GM19438 (cell line): ENCODE data around the gene GALK1.
"Not testable (repeated sequence)": the region's sequence is repeated elsewhere in the genome, so short reads cannot be mapped to it uniquely, and the experiment has no call there.

Experiments used
- ATAC-seq: cut with Tn5 transposase; IDR thresholded peaks from one replicate; pipeline ENCODE4 v1.9.1; 2021; ENCODE audit warnings: low read depth; ENCODE audit not compliant: unreplicated experiment

The GALK1 gene

DNA sequence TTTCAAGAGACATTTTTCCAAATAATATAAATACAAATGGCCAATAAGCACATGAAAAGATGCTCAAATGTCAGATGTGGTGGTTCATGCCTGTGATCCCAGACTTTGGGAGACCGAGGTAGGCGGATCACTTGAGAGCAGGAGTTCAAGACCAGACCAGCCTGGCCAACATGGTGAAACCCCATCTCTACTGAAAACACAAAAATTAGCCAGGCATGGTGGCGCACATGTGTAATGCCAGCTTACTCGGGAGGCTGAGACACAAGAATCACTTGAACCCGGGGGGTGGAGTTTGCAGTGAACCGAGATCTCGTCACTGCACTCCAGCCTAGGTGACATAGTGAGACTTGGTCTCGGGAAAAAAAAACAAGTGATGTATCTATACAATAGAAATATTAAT is 2.9 kb upstream of the GALK1 start:
- no peak for ATAC-seq

DNA sequence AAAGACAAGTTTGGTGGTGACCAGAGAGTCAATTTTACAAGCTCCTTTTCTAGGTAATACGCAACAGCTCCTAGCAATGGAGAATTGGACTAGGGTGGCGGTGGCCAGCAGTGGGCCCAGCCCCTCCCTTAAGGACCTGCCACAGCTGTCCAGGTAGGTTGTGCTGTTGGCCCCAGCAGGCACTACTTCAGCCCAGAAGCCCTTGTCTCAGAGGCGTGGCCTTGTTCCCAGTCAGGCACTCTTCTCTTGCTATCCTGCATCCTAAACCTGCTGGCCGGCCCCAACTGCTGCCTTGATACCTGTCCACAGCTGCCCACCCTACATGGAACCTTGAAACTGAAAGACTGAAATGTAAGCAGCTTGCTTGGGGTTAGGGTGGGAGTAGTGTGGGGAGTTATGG is 989 bp upstream of the GALK1 start:
- ATAC-seq: no peak

DNA sequence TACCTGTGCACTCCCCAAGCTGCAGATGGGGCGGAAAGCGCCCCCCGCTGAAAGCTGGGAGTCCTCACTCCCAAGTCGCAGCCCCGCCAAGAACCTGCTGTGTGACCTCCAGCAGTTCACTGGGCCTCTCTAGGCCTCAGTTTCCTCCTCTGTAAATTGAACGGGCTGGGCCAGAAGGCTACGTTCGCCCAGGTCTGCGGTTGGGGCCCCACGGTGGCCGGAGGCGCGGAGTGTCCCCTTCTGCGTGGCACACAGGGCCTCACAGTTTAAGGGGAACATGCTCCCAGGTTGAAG is 628 bp downstream of the GALK1 start:
- ATAC-seq: no peak

DNA sequence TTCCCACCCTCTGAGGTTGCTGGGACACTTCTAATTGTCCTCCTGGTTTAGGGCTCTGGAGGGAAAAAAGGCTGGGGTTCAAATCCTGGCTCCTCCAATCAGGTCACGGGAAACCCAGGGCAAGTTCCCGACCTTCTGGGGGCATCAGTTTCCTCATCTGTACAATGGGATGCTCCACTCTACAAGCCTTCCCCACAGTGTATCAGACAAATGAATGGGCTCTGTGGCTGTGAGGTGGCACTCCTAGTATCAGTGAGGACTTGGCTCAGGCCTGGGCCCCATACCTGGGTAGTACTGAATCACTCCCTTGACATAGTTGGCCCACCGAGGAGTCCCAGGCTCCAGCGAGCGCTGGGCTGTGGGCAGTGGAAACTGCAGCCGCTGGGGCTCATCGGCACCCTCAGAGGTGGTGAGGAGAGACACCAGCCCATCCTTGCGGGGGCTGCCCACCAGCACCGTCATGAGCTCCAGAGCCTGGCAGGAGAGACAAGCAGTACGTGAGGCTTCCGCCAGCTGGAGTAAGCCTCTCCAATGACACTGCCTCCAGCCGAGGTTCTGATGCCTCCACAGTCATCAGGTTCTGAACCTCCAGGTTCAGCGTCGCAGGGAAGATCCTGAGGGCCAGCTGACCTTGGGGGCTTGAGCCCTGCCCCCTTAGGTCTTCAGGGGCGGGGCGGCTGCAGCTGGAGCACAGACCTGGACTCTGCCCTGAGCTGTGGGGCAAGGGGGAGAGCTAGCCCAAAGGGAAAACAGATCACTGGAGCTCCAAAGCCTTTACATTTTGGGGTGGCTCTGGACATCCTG is 1.2 kb downstream of the GALK1 start:
- ATAC-seq: no peak

DNA sequence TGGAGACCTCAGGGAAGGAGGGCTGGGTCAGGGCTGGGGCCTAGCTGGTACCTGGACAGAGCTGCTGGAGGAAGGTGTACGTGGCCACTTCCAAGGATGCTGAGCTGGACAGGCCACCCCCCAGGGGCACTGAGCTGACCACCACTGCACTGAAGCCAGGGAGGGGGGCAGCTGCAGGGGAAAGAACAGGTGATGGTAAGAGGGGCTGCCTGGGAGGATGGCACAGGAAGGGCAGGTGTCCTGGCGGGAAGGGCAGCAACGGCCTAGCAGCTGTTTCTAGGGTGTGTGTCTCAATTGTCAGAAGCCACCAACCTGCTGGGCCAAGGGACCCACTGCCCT is 1.8 kb downstream of the GALK1 start:
- ATAC-seq: no peak

DNA sequence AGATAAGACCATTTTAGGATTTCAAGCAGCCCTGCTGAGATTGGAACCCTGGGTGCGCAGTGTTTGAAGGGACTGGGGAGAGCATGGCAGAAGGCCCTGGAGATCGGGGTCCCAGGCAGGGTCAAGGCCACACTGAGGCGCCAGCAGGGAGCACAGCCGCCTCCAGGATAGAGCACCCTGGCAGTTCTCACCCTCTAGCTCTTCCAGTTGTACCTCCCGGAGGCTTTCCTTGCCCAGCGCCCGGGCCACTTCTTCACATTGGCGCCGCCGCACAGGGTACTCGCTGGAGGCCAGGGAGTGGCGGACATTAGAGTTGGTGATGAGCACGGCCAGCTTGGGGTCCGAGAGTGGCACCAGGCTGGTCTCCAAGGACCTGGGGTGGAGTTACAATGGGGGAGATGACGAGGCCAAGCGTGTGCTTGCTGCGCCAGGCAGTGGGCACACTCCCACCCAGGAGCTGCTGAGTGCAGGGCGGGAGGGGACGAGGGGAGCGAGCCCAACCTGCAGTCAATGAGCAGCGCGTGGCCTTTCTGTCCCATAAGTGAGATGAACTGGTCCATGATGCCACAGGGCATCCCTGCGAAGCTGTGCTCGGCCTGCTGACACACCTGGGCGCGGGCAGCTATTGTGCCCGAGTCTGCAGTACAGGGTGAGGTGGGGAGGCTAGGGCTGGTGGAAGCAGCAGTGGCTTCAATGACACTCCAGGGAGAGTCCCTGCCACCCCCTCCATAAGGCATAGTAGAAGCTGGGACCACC is 2.3 kb downstream of the GALK1 start:
- no peak for ATAC-seq

DNA sequence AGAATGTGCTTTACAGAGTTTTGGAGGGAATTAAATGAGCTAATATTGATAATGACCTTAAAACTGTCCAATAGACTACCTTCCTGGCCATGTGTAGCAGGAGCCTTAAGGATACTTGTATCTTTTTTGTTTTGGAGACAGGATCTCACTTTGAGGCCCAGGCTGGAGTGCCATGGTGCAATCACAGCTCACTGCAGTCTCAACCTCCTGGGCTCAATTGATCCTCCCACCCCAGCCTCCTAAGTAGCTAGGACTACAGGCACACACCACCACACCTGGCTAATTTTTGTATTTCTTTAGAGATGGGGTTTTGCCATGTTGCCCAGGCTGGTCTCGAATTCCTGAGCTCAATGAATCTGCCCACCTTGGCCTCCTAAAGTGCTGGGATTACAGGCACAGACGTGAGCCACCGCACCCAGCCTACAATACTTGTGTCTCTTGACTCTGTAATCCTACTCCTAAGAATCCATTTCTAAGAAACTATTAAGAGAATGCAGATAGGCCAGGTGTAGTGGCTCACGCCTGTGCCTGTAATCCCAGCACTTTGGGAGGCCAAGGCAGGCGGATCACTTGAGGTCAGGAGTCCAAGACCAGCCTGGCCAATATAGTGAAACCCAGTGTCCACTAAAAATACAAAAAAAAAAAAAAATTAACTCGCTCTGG is 4.9 kb downstream of the GALK1 start:
- ATAC-seq: not testable (repeated sequence)

DNA sequence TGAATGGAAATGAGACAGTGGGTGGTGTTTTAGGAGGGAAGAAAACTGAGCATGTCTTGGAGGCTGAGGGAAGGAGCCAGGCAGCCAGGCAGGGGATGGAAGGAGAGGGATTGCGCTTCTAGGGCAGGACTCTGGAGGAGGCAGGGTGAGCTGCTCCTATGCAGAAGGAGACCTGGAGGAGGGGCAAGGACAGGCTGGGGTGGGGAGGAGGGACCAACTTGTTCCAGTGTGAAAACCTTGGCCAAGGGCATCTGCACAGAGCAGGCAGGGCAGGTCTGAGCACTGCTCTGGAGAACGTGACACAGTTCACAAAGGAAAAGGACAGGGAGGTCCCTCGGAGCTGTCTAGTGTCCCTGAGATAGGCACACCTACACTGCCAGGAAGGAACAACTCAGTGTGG is 5.5 kb downstream of the GALK1 start:
- no peak for ATAC-seq

DNA sequence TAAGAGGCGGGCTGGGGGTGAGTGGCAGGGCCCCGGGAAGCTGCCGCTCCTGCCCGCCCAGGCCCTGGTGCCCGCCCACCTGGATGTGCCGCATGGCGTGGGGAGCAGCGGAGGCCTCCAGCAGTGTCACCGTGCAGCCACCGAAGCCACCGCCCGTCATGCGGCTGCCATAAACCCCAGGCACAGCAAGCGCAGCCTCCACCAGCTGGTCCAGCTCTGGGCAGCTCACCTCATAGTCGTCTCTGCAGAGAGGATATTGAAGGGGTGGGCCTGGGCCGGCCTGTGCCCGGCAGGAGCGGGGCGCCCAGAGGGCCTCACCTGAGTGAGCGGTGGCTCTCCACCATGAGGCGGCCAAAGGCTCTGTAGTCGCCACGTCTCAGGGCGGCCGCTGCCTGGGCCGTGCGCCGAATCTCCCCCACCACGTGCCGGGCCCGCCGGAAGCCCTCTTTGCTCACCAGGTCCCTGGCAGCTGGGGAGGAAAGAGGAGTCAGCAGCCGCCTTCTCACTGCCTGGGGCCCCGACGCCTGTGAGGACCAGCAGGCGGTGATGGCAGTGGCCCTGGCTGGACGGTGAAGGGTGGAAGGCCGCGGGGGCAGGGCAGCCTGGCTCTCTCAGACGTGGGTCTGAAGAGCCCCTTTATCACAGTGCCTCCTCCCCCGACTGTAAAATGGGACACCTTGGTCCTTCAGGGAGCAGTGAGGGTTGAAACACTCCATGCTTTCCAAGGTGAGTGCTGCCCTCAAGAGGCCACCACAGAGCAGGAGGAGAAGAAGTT is 6.7 kb downstream of the GALK1 start:
- ATAC-seq: no peak

DNA sequence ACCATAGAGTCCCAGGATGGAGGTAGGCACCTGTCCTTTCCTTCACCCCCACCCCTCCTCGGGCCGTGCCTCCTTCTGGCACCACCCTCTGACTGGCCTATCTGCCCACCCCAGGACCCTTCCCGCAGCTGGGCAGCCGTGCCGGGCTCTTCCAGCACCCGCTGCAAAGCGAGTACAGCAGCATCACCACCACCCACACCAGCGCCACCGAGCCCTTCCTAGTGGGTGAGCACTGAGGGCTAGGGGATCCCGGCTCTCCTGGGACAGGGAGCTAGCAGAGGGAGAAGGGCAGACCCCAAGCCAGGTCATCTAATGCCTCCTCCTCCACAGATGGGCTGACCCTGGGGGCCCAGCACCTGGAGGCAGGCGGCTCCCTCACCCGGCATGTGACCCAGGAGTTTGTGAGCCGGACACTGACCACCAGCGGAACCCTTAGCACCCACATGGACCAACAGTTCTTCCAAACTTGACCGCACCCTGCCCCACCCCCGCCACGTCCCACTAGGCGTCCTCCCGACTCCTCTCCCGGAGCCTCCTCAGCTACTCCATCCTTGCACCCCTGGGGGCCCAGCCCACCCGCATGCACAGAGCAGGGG is 7.8 kb downstream of the GALK1 start:
- ATAC-seq: no peak

DNA sequence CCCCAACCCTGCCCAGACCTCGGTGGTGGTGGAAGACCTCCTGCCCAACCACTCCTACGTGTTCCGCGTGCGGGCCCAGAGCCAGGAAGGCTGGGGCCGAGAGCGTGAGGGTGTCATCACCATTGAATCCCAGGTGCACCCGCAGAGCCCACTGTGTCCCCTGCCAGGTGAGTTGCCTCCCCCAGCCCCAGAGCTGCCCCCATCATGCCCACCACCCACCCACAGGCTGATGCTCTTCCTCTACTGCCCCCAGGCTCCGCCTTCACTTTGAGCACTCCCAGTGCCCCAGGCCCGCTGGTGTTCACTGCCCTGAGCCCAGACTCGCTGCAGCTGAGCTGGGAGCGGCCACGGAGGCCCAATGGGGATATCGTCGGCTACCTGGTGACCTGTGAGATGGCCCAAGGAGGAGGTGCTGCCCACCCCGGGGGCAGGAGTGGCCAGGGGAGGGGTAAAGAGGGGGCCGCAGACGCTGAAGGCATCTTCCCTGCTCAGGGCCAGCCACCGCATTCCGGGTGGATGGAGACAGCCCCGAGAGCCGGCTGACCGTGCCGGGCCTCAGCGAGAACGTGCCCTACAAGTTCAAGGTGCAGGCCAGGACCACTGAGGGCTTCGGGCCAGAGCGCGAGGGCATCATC is 8.4 kb downstream of the GALK1 start:
- ATAC-seq: no peak

DNA sequence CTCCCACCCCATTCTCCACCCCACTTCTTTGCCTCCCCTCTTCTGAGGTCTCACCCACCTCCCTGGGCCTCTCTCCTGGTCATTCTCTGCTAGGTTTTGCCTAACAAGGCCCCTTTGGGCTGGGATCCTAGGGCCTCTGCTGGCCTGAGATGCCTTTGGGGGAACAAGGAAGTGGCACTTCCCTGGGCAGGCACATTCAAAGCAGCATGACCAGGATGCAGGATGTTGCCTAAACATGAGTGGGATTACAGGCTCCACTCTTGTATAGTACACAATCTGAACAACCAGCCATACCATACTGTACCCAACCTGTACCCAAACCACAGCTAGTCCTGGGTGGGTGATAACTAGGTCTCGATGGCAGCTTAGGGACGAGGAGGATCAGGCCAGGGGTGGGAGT is 9.0 kb downstream of the GALK1 start:
- ATAC-seq: no peak

DNA sequence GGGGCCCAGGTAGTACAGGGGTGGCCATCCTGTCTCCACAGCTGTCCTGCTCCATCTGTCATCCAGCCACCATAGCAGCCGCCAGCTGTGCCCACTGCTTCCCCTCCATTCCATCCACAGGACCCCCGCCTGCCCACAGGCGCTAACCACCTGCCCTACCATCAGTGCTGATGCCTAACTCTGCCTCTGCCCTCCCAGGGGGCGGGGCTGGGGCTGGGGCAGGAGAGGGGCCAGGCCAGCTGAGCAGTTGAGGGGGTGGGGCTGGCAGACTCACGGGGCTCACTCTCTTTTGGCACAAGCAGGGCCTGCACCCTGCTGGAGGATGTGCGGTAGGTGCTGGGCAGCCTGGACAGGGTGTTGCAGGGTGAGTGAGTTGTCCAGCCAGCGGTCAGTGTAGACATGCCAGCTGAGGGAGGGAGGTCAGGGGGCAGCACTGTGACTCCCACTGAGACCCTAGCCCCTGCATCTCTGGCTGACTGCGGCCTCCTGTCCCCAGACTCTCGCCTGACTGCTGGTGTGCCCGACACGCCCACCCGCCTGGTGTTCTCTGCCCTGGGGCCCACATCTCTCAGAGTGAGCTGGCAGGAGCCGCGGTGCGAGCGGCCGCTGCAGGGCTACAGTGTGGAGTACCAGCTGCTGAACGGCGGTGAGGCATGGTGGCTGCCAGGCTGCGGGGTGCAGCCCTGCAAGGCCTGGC is 9.6 kb downstream of the GALK1 start:
- ATAC-seq: no peak

DNA sequence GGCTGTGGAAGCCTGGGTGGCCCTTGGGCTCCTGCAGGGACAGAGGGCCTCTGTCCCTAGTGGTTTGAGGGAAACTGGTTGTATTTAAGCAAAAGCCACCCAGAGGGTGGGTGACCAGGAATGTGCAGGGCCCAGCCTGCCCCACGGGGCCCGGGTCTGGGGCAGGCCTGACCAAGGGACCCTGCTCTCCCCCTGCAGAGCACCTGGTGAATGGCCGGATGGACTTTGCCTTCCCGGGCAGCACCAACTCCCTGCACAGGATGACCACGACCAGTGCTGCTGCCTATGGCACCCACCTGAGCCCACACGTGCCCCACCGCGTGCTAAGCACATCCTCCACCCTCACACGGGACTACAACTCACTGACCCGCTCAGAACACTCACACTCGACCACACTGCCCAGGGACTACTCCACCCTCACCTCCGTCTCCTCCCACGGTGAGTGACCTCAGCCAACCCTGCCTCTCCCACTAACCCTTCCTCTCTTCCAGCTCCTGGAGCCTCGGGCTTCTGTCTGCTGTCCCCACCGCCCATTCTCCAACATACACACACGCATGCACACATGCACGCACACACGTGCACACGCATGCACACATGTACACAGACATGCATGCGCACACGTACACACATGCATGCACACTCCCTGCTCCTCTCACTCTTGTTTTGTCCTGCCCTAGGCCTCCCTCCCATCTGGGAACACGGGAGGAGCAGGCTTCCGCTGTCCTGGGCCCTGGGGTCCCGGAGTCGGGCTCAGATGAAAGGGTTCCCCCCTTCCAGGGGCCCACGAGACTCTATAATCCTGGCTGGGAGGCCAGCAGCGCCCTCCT is 10.4 kb downstream of the GALK1 start:
- ATAC-seq: no peak

DNA sequence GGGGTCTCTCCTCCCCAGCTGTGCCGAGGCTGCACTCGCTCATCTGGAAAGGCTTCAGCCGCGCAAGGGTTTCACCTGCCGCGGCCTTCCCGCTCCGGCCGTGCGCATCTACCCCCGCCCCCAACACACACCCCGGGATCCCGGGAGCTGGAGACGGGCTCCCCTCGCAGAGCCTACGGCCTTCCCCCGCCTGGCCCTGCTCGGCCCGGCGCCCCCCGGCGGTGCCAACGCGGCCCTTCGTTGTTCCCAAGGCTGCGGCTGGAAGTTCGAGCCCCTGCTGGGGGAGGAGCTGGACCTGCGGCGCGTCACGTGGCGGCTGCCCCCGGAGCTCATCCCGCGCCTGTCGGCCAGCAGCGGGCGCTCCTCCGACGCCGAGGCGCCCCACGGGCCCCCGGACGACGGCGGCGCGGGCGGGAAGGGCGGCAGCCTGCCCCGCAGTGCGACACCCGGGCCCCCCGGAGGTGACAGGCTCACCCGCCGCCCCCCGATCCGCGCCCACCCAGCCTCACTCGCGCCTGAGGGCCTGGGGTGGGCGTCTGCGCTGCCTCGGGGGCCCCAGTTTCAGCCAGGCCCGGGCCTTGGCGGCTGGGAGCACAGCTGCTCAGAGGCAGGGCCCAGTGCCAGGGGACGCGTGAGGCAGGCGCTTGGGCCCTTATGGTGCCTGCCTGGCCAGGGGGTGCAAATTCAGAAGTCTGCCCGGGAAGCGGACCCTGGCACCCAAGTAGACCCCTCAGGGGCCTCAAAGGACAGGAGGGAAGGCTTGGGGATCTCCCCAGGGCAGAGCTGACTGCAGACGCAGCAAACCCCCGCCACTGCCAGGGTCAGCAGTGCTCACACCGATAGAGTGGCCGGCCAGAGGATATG is 11.2 kb downstream of the GALK1 start:
- no peak for ATAC-seq

DNA sequence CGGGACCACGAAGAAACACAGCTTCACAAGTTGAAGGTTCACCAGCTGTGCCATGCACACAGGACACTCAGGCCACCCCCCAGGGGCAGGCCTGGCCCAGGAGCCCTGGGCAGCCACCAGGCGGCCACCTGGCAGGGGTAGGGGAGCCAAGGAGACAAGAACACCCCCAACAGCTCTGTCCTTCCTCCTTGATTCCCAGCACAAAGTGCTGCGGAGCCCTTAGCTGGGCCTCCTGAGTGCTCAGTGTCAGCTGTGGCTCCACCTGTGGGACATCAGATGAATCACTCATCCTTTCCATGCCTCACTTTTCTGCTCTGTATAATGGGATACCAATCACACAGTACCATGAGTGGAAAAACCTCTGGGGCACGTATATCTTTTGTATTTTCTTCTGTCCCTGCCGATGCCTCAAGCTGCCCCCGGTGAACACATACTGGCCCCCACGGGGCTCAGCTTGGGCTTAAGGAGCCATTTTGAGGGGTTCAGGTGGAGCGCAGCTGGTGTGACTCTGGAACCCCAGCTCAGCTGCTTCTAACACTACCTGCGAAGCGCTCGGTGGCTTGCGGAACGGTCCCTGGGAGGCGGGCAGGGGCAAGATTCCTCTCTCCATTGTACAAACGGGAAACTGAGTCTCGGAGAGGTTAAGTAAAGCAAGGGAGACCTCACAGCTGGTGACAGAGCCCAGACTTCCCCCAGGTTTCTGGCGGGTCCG is 12.0 kb downstream of the GALK1 start:
- no peak for ATAC-seq

DNA sequence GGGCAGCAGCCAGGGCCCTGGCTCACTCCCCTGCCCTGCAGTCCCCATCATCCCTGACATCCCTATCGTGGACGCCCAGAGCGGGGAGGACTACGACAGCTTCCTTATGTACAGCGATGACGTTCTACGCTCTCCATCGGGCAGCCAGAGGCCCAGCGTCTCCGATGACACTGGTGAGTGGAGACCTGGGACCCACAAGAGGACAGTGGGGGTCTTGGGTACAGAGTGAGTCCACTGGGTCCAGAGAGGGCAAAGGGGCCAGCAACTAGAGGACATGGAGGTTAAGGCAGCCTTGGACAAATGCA is 12.6 kb downstream of the GALK1 start:
- no peak for ATAC-seq
